Skin epidermis (tissue), 12 donors: Measurements from ENCODE around the gene TRIP6.

ENCODE experiments used
- H3K27ac ChIP-seq, 21 experiments: fragments of 200-600 bp; sonication (generic) in 11 of 21; one replicate each; pipeline ENCODE4 v1.5.0; 2020; ENCODE audit warnings: mild to moderate bottlenecking in 3 of 21, inconsistent platforms in 2 of 21, moderate library complexity in 2 of 21
- H3K4me3 ChIP-seq, 7 experiments: fragments of 200-600 bp; sonication (generic) in 2 of 7; one replicate each; pipeline ENCODE4 v1.5.0; 2020; ENCODE audit warnings: inconsistent platforms in 2 of 7, mild to moderate bottlenecking in 2 of 7, moderate library complexity in 1 of 7

Gene TRIP6

DNA sequence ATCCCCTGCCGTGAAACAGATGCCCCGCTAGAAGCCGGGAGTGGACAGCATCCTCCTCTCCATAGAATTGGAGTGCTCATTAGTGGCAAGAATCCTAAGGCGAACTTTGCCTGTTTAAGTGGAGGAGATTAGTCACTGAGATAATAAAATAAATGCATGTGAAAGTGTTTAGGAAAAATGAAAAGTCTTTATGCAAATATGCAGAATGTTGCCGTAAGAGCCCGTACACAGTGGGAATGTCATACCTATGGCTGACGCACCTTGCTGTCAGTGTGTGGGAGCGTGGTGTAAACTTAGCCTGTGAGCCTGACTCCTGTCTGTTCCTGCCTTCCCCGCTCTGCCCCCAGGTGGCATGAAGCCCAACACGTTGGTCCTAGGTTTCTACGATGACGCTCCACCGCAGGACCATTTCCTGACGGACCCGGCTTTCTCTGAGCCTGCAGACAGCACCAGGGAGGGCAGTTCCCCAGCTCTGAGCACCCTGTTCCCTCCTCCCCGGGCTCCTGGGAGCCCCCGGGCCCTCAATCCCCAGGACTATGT lies 1.7 kb upstream of the TRIP6 start:
- Histone ChIP-seq H3K4me3 (peak overlapping the region in 5 of 7 experiments; percentile 60 to 94 (median 77)), H3K27ac (peak overlapping the region; percentile 47 to 100 (median 99))

DNA sequence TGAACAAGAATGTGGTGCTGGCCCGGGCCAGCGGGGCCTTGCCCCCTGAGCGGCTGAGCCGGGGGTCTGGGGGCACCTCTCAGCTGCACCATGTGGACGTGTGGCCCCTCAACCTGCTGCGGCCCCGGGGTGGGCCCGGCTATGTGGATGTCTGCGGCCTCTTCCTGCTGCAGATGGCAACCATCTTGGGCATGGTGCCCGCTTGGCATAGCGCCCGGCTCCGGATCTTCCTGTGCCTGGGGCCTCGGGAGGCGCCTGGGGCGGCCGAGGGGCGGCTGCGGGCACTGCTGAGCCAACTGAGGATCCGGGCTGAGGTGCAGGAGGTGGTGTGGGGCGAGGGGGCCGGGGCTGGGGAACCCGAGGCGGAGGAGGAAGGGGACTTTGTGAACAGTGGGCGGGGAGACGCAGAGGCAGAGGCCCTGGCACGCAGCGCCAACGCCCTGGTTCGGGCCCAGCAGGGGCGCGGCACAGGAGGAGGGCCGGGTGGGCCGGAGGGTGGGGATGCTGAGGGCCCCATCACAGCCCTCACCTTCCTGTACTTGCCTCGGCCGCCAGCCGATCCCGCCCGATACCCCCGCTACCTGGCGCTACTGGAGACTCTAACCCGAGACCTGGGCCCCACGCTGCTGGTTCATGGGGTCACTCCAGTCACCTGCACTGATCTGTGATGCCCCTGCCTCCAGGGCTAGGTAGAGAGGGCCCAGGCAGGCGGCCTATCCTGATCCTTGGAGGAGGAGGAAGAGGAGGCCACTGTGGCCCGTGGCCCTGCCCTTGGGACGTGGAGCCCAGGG lies 1.1 kb upstream of the TRIP6 start:
- Histone ChIP-seq H3K4me3 (peak overlapping the region; percentile 60 to 94 (median 77)), H3K27ac (peak overlapping the region; percentile 47 to 100 (median 99))

DNA sequence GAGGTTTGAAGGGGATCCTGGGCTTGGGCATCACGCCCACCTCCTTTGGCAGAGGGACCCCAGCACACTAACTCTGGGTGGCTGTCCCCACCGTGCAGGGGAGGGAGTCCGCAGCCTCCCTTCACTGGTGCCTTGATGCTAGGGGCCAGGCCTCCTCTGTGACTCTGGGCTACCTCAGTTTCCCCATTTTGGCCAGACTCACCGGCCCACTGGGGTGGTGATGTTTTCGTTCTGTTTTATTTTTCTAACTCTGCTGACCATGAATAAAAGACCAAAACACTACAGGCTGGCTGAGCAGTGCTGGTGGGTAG lies 503 bp upstream of the TRIP6 start:
- Histone ChIP-seq H3K27ac (peak overlapping the region; percentile 47 to 100 (median 99)), H3K4me3 (peak overlapping the region; percentile 60 to 94 (median 77))

DNA sequence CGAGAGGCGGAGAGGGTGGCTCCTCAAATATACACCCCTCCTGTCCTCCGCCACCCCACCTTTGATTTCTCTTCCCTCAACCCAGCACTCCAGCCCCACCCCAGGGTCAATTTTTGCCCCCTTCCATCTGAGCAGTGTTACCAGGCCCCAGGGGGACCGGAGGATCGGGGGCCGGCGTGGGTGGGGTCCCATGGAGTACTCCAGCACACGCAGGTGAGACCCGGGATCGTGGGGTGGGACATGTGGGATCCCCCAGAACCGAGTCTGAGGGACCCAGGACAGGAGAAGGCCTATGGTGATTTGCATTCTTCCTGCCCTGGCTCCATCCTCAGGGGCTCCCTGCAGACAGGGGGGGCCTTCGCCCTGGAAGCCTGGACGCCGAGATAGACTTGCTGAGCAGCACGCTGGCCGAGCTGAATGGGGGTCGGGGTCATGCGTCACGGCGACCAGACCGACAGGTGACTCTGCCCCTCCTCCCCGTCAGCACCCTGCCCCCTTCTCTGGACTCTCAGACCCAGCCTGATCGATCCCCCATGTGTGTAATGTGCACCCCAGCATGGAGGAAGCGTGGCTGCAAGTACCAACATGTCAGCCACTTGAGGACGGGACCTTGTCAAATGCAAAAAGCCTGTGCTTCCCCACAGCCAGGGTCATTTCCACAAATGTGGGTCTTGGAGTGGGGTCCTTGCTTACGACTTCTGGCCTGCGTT lies 744 bp downstream of the TRIP6 start:
- peak overlapping the region; percentile 60 to 94 (median 77) for H3K4me3 ChIP-seq
- peak overlapping the region; percentile 81 to 100 (median 99) for H3K27ac ChIP-seq

DNA sequence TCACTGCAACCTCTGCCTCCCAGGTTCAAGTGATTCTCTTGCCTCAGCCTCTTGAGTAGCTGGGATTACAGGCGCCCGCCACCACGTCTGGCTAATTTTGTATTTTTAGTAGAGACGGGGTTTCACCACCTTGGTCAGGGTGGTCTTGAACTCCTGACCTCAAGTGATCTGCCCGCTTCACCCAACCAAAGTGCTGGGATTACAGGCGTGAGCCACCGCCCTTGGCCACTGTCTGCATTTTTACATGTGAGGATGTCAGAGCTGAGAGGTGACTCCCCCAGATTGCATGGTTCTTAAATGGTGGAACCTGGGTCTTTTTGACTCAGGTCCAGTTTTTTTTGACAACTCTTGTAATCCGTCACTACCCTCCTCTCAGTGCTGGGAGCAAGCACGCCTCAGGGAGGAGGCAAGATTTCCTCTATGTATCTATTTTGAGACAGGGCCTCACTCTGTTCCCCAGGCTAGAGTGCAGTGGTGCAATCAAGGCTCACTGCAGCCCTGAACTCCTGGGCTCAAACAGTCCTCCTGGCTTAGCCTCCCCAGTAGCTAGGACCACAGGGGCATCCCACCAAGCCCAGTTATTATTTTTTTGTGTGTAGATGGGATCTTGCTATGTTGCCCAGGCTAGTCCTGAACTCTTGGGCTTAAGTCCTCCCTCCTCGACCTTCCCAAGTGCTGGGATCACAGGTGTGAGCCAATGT lies 6.6 kb downstream of the TRIP6 start:
- H3K27ac ChIP-seq = peak overlapping the region in 19 of 21 experiments; percentile 90 to 99 (median 95)
- H3K4me3 ChIP-seq = peak overlapping the region; percentile 77 to 99 (median 96)

DNA sequence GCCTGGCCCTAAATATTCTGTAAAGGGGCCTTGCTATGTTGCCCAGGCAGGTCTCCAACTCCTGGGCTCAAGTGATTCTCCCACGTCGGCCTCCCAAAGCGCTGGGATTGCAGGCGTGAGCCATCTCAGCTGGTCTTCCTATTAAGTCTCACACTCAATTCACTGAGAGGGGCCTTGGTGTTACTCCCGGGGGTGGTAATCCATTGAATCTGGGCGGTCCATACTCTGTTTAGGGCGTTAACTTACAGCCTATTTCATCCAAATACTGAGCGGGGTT lies 7.1 kb downstream of the TRIP6 start:
- Histone ChIP-seq H3K4me3 (peak overlapping the region; percentile 77 to 99 (median 96)), H3K27ac (peak overlapping the region; percentile 63 to 99 (median 94))

DNA sequence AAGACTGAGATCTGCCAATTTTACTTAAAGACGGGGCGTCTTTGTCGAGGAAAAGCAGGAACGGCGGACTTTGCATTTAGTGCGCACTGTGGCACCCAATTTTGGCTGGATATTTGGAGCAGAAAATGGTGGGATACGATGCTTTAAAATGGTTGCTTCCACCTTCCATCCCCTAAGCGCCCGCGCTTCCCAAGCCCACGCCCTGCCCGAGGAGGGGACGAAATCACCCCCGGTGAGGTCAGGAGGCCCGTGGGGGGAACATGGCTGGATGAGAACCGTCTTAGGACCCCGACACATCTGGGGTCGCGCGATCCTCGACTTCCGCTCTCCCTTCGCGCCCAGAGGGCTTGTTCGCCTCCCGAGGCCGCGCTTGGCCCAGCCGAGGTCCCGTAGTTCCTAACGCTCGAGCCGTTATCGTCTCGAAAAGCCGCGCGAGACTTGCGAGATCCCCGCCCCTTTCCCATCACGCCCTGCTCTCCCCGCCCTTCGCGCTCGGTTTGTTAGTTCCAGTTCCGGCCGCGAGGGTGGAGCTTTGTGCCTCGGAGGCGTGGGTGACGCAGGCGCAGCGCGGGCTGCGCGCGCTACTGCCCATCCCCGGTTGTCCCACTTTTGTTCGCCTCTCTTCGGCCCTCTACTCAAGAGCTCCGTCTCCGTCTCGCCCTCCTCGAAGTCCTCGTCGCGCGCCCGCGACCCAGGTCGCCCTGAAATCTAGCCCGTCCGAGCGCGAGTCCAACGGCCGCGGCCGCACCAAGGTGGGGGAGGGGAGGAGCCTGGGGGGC lies 7.6 kb downstream of the TRIP6 start, which contains the start of gene SRRT:
Gene SRRT, plus strand, starts transcription at position 527 of the 779 bp plus-strand sequence. CDS start 488 bp downstream, outside the sequence.
- Histone ChIP-seq H3K4me3 (peak within 1 kb of the TSS; percentile 77 to 99 (median 96)), H3K27ac (peak within 1 kb of the TSS; percentile 85 to 99 (median 94))

DNA sequence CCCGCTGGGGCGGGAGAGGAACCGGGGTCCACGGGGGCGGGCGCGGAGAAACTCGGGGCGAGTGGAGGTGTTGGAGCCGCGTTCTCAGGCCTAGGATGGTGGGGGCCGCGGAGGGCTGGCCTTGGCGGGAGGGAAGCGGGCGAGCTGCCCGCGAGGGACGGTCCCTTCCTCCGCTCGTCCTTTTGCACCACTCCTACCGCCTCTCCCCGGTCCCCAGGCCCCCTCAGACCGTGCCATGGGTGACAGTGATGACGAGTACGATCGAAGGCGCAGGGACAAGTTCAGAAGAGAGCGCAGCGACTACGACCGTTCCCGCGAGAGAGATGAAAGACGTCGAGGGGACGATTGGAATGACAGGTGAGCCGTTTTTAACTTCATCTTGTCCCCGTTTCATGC lies 8.2 kb downstream of the TRIP6 start:
- Histone ChIP-seq H3K27ac (peak overlapping the region; percentile 85 to 99 (median 94)), H3K4me3 (peak overlapping the region; percentile 77 to 99 (median 96))

DNA sequence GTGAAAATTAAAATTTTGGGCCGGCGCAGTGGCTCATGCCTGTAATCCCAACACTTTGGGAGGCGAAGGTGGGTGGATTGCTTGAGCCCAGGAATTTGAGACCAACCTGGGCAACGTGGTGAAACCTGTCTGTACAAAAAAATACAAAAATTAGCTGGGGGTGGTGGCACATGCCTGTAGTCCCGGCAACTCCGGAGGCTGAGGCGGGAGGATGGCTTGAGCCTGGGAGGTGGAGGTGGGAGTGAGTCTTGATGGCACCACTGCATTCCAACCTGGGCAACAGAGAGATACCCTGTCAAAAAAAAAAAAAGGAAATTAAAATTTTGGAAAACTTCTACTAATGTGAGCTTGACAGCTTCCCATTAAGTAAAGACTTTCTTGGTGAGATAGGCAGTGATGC lies 10.8 kb downstream of the TRIP6 start:
- H3K4me3 ChIP-seq = no peak overlapping the region
- H3K27ac ChIP-seq = no peak overlapping the region

DNA sequence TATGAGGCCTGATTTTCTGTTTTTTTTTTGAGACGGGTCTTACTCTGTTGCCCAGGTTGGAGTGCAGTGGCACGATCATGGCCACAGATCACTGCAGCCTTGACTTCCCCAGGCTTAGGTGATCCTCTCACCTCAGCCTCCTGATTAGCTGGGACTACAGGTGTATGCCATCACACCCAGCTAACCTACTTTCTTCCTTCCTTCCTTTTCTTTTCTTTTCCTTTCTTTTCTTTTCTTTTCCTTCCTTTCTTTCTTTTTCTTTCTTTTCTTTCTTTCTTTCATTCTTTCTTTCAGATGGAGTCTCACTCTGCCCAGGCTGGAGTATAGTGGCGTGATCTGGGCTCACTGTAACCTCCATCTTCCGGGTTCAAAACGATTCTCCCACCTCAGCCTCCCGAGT lies 11.5 kb downstream of the TRIP6 start:
- Histone ChIP-seq H3K4me3 (no peak overlapping the region), H3K27ac (no peak overlapping the region)

DNA sequence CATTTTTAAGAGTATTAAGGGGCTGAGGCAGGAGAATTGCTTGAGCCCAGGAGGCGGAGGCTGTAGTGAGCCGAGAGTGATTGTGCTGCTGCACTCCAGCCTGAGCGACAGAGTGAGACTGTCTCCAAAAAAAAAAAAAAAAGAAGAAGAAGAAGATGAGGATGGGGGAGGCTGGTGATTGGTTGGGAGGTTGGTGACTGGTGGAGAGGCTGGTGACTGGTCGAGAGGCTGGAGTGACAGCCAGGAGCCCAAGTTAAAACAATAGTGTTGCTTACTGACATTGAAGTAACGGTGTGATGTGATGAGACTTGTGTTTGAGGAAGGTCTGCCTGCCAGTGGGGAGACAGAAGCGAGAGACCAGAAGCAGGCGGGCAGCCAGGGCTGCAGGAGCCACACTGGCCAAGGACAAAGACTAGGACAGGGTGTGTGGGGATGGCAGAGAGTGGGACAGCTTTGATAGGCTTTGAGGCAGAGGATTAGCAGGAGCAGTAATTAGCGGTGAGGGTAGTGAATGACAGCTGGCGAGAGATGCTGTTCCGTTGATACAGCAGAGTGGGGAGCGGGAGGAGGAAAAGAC lies 12.6 kb downstream of the TRIP6 start:
- Histone ChIP-seq H3K4me3 (no peak overlapping the region), H3K27ac (no peak overlapping the region)

DNA sequence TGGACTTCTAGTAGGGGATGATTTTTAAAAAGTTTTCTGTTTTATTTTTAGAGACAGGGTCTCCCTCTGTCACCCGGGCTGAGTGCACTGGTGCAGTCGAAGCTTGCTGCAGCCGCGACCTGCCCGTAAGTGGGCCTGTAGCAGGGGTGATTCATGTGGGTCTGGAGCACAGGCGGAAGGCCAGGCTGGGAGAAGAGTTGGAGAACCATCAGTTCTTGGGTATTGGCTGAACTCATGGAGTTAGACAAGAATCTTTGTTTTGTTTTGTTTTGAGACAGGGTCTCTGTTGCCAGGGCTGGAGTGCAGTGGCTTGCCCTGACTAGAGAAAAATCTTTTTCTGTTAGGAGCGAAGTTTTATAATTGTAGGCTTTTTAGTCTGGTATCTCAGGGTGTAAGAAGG lies 13.5 kb downstream of the TRIP6 start:
- H3K27ac ChIP-seq = no peak overlapping the region
- no peak overlapping the region for H3K4me3 ChIP-seq

DNA sequence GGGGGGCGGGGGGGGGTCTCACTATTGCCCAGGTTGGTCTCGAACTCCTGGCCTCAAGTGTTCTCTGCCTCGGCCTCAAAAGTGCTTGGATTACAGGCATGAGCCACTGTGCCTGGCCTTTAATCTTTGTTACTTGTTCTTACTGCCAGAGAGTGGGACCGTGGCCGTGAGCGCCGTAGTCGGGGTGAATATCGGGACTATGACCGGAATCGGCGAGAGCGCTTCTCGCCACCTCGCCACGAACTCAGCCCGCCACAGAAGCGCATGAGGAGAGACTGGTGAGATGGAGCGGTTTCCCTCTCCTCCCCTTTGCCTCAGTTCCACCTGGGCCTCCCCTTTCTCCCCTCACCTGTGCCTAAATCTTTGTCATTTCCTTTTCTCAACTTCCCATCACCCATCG lies 13.9 kb downstream of the TRIP6 start:
- Histone ChIP-seq H3K4me3 (no peak overlapping the region), H3K27ac (no peak overlapping the region)

DNA sequence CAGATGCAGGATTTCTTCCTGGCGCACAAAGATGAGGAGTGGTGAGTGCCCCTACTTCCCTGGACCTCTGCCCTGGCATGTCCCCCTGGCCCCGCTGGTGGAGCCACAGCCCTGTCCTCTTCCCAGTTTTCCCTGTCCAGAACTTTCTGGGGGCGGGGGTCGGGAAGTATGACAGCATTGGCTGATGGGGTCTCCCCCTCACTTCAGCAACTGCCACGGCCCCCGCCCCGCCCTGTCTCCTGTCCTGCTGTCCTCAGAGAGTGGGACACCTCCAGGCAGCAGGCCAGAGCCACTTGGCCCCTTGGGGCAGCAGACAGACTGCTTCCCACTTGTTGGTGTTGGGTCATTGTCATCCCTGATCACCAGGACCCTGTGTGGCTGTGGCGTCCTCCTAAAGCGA lies 15.0 kb downstream of the TRIP6 start:
- H3K4me3 ChIP-seq = no peak overlapping the region

DNA sequence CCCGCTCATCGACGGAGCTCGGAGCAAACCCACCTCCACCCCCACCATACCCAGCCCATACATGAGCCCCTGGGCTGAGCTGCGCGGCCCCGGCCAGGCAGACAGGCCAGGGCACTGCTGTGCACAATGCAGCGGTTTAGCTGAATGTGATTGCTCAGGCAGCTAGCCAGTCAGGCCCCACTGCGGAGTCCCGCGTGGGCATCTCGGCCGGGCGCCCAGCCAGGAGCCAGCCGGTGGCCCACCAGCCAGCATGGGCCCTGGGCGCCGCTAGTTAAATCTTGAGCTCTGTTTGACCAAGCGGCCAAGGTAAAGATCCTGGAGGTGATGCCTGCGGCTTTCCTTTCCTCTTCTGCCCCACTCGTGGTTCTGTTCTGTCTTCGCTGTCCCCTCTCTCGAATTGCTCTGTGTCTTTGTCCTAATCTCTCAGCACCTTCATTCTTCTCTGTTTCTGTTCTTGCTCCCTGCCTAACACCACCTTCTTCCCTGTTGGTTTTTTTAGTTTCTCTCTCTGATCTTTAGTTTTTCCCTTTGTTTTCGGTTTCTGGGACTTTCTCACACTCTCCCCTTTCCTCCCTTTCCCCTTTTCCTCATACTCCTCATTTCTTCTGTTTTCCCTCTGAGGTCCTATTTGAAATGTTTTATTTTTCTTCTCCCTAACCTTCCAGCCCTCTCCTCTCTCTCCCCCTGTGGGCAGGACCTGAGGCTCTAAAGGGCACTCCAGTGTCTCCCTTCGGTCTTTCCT lies 15.8 kb downstream of the TRIP6 start:
- H3K27ac ChIP-seq = peak overlapping the region in 1 of 21 experiments; percentile 11
- no peak overlapping the region for H3K4me3 ChIP-seq

More for the DNA sequence above, 15.0 kb downstream of the TRIP6 start:
- H3K27ac ChIP-seq = no peak overlapping the region

DNA sequence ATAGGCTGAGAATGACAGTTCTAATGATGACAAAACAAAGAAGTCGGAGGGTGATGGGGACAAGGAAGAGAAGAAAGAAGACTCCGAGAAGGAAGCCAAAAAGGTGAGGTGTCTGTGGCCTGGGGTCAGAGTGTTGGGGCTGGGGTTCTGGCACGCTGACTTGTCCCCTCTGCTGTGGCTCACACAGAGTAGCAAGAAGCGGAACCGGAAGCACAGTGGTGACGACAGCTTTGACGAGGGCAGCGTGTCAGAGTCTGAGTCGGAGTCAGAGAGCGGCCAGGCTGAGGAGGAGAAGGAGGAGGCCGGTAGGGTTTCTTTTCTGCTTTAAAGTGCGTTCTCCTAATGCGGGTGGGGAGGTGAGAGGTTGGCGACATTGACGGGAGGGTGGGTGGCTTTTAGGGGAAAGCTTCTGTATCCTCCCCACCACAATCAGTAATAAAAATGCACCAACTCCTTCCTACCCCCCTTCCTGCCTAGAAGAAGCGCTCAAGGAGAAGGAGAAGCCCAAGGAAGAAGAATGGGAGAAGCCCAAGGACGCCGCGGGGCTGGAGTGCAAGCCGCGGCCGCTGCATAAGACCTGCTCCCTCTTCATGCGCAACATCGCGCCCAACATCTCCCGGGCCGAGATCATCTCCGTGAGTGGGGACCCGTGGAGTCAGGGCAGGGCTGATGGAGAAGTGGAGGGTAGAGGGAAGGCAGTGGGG lies 17.7 kb downstream of the TRIP6 start:
- peak overlapping the region in 3 of 21 experiments; percentile 11 to 16 (median 14) for H3K27ac ChIP-seq
- H3K4me3 ChIP-seq = no peak overlapping the region

DNA sequence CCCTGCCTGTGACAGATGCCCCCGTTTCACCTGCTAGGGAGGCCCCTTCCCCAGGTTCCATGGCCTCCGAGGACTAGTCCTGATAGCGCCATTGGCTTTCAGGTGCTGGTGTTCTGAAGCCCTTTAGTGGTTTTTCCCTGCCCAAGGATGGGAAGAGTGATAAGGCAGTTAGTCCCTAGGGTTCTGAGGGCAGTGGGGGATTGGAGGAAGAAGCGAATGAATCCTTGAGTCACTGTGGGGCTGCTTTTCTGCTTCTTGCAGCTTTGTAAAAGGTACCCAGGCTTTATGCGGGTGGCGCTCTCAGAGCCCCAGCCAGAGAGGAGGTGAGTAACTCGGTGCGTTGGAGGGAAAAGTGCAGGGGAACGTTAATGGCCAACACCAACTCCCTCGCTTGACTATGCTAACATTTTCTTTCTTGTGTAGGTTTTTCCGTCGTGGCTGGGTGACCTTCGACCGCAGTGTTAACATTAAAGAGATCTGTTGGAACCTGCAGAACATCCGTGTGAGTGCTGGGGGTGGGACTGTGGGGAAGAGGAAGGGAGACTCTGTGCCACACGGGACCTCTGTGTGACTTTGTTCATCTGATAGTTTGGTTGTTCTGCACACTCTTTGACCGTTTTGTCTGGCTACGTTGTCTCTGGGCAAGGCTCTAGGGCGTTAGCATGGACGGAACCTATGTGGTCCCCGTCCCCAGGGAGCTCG lies 18.4 kb downstream of the TRIP6 start:
- H3K27ac ChIP-seq = peak overlapping the region in 3 of 21 experiments; percentile 11 to 16 (median 14)
- no peak overlapping the region for H3K4me3 ChIP-seq
